ENCODE results near the gene KLK8. TPM values are rescaled to one million over a fixed set of nuclear protein-coding genes. Genes with fewer than 3 reads are reported as not detected.

The KLK8 gene
- total and polyA plus RNA-seq, 2 of the 13 experiments (the other 11 are each of a cell fraction or from before 2014, with no cell fraction given) = not detected

GRCh38 chr19:51016798-51017683 lies 15.6 kb upstream of the KLK8 start (continued):
- TF ChIP-seq PTBP1 (IDR thresholded peaks at IDR 0.05; ENCODE audit: low read depth, low read length, poor library complexity, severe bottlenecking) (no peak), AGO2 (optimal IDR thresholded peaks at IDR 0.05; ENCODE audit: low read depth, low read length) (no peak), ZFP62 (CRISPR knock-in tag; IDR thresholded peaks at IDR 0.05) (no peak), ZSCAN25 (CRISPR knock-in tag; IDR thresholded peaks at IDR 0.05) (no peak), ZBTB10 (CRISPR knock-in tag; IDR thresholded peaks at IDR 0.05; ENCODE audit: borderline replicate concordance) (no peak), ZNF615 (CRISPR knock-in tag; IDR thresholded peaks at IDR 0.05; ENCODE audit: borderline replicate concordance) (no peak)
- TF ChIP-seq, protein P1, sequence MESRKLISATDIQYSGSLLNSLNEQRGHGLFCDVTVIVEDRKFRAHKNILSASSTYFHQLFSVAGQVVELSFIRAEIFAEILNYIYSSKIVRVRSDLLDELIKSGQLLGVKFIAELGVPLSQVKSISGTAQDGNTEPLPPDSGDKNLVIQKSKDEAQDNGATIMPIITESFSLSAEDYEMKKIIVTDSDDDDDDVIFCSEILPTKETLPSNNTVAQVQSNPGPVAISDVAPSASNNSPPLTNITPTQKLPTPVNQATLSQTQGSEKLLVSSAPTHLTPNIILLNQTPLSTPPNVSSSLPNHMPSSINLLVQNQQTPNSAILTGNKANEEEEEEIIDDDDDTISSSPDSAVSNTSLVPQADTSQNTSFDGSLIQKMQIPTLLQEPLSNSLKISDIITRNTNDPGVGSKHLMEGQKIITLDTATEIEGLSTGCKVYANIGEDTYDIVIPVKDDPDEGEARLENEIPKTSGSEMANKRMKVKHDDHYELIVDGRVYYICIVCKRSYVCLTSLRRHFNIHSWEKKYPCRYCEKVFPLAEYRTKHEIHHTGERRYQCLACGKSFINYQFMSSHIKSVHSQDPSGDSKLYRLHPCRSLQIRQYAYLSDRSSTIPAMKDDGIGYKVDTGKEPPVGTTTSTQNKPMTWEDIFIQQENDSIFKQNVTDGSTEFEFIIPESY (CRISPR knock-in tag; IDR thresholded peaks at IDR 0.05) = 0 out of 2 replicates have a peak, but pooled peaks have one; percentile 6
- TF ChIP-seq, protein P2, sequence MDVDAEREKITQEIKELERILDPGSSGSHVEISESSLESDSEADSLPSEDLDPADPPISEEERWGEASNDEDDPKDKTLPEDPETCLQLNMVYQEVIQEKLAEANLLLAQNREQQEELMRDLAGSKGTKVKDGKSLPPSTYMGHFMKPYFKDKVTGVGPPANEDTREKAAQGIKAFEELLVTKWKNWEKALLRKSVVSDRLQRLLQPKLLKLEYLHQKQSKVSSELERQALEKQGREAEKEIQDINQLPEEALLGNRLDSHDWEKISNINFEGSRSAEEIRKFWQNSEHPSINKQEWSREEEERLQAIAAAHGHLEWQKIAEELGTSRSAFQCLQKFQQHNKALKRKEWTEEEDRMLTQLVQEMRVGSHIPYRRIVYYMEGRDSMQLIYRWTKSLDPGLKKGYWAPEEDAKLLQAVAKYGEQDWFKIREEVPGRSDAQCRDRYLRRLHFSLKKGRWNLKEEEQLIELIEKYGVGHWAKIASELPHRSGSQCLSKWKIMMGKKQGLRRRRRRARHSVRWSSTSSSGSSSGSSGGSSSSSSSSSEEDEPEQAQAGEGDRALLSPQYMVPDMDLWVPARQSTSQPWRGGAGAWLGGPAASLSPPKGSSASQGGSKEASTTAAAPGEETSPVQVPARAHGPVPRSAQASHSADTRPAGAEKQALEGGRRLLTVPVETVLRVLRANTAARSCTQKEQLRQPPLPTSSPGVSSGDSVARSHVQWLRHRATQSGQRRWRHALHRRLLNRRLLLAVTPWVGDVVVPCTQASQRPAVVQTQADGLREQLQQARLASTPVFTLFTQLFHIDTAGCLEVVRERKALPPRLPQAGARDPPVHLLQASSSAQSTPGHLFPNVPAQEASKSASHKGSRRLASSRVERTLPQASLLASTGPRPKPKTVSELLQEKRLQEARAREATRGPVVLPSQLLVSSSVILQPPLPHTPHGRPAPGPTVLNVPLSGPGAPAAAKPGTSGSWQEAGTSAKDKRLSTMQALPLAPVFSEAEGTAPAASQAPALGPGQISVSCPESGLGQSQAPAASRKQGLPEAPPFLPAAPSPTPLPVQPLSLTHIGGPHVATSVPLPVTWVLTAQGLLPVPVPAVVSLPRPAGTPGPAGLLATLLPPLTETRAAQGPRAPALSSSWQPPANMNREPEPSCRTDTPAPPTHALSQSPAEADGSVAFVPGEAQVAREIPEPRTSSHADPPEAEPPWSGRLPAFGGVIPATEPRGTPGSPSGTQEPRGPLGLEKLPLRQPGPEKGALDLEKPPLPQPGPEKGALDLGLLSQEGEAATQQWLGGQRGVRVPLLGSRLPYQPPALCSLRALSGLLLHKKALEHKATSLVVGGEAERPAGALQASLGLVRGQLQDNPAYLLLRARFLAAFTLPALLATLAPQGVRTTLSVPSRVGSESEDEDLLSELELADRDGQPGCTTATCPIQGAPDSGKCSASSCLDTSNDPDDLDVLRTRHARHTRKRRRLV (CRISPR knock-in tag; IDR thresholded peaks at IDR 0.05) = no peak
- TF ChIP-seq, protein P3, sequence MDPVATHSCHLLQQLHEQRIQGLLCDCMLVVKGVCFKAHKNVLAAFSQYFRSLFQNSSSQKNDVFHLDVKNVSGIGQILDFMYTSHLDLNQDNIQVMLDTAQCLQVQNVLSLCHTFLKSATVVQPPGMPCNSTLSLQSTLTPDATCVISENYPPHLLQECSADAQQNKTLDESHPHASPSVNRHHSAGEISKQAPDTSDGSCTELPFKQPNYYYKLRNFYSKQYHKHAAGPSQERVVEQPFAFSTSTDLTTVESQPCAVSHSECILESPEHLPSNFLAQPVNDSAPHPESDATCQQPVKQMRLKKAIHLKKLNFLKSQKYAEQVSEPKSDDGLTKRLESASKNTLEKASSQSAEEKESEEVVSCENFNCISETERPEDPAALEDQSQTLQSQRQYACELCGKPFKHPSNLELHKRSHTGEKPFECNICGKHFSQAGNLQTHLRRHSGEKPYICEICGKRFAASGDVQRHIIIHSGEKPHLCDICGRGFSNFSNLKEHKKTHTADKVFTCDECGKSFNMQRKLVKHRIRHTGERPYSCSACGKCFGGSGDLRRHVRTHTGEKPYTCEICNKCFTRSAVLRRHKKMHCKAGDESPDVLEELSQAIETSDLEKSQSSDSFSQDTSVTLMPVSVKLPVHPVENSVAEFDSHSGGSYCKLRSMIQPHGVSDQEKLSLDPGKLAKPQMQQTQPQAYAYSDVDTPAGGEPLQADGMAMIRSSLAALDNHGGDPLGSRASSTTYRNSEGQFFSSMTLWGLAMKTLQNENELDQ (CRISPR knock-in tag; IDR thresholded peaks at IDR 0.05; ENCODE audit: borderline replicate concordance) = no peak
- TF ChIP-seq, protein P4, sequence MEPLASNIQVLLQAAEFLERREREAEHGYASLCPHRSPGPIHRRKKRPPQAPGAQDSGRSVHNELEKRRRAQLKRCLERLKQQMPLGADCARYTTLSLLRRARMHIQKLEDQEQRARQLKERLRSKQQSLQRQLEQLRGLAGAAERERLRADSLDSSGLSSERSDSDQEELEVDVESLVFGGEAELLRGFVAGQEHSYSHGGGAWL (CRISPR knock-in tag; IDR thresholded peaks at IDR 0.05) = no peak

Measured in HepG2 (cell line).